ENCODE measurements around the gene PPP1R12B.
"Not testable (repeated sequence)": the region's sequence is repeated elsewhere in the genome, so short reads cannot be mapped to it uniquely, and the experiment has no call there.

PPP1R12B gene

DNA sequence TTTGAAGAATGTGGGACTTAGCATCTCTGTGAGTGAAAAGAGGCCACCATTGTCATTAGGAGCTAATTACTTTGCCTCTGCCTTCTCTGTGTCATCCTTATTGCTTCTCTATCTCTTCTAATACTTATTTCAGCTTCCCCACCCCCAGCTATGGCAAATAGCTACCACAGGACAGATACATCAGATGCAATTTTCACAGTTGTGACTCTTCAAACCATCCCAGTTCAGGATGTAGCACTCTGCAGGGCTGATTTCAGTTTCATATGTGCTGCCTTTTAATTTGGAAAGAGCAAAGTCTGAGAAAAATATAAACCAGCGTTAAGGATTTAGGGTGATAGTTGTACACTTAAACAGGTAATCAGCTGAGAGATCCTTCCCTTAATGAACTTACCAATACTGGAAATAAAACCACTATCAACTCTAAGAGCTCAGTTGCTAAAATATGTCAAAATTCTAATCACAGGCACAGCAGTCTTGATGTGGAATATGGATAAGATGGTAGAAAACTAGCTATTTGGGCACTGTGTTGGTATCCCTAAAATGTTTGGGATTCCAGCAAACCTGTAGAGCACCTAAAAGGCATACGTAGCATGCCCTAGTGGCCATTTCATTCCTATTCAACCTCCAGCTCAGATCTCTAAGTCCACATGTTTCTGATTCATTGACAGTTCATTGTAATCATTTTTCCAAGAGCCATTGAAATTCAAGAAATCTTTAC lies 213.4 kb downstream of the PPP1R12B start:
- DNase-seq, result no peak

DNA sequence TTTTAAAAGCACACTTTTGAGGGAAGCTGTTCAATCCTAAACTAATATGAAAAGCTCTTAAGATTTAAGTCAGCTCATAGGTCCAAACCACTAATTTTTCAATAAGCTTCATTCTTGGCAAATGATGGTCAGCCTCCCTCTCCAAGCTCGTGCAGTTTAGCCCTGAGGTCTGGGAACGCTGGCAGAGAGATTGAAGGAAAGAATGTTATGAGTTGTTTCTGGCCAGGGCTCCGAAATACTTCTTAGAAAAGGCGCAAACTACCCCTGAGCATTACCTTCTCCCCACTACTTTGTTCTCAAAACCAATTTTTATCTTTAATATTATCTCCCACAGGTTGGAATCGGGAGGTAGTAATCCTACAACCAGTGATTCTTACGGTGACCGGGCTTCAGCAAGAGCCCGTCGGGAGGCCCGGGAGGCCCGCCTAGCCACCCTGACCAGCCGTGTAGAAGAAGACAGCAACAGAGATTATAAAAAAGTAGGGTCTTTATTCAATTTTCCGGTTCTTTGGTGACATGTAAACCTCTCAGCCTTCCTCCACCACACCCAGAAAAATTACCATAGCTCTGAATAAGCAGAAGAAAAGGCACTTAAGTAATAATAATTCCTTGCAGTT lies 214.1 kb downstream of the PPP1R12B start:
- DNase-seq, result no peak

GRCh38 chr1:202563818-202564217 lies 215.3 kb downstream of the PPP1R12B start:
- DNase-seq, result no peak

DNA sequence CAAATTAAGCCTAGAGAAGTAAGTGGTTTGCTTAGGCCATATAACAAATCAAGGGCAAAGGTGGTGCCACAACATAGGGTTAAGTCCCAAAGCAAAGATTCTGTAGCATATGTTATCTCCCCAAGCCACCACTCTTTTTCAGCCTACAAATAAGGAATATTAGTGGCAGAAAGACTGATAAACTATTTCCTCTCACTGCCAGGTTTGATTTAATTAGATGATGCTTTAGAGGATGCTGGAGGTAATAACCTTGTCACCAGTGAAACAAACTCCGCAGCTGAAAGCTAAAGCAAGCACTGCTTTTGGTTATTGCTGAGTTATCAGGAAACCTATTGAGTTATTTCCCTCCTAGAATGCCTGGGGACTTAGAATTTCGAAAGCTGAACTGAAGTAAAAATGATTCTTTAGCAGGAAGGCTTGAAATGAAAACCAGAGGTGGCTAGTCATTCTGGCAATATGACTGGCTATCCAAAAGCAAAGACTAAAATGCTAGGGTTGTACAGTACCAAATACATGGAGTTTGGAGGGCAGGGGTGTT lies 216.5 kb downstream of the PPP1R12B start:
- DNase-seq, result no peak

GRCh38 chr1:202565890-202566602 lies 217.5 kb downstream of the PPP1R12B start:
- DNase-seq, result peak; percentile 46

- peak; percentile 90 for DNase-seq
Measured at GRCh38 chr1:202567738-202568137, 219.2 kb downstream of the PPP1R12B start.

GRCh38 chr1:202568410-202568809 lies 219.9 kb downstream of the PPP1R12B start:
- peak; percentile 37 for DNase-seq

GRCh38 chr1:202568826-202569225 lies 220.3 kb downstream of the PPP1R12B start:
- DNase-seq, result no peak

- DNase-seq, result peak; percentile 54
Measured at GRCh38 chr1:202569393-202570322, 221.2 kb downstream of the PPP1R12B start.

DNA sequence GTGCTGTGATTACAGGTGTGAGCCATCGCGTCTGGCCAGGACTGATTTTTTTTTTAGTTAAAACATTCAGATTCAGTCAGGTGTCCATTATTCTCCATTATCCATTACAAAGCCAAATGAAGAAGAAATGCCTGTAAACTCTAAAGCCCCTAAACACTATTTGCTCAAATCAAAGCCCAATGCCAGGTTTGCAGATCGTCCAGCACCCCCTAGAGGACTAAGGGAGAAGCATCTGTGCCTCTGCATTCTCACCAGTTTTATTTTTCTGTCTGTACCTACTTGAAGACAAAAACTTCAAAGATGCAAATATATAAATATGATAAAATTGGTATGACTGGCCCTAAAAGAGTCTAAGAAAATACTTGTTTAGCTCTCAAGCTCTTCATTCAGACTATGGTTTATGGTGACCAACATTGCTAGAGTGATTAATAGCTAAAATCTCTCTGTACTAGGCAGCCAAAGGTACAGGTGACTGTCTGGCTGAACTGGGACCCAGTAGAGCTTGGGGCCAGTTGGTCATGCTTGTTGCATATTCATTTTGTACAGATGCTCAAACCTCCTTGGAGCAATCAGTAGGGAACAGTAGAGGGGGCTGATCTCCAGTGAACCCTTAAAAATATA lies 223.3 kb downstream of the PPP1R12B start:
- DNase-seq, result peak; percentile 58

GRCh38 chr1:202572867-202573266 lies 224.4 kb downstream of the PPP1R12B start:
- DNase-seq, result no peak

DNA sequence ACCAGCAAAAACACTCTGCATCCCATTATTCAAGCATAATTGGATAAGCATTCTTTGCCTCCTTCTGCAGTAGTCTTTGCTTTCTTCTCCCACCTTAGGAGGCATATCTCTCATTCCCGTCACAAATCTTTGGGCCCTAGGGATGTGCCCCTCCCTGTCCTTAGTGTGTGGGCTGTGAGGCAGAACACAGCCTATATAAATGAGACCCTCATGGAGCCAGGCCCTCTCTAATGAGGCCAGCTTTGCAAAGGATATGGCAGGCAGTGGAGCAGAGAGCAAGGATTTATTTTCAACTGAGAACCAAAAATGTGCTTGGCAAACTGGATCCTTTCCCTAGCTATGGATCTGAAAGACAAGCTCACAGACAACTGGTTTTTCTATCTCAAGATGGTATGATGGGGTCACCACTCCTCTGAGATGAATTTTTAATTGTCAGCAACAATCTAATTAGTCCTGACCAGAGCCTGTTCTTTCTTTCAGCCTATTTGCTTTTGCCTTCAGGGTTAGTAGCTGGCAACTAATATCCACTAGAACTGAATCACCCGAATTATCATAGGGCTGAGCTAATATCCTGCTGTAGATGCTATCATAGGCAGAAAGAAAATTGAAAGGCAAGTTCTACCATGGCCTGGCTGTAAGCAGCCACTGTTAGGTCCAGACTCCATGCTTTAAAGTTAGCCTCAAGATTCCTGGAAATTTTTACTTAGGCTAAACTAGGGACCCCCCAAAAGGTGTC lies 227.6 kb downstream of the PPP1R12B start:
- DNase-seq, result peak; percentile 43

DNA sequence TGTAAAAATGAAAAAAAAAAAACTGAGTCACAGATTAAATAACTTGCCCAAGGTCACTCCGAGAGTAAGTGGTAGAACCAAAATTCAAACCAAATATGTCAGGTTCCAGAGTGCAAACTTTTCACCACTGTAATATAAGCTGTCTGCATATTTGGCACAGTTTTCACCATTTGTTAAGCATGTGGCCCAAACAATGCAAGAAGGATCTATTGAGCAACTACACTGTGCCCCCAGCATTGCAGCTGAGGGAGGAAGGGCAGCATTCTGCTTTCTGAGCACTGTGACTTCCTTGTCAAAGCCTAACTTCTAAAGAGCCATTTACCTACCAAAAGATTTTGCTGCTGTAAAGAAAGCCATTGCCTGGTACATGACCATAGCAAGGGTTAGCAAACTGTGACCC lies 228.3 kb downstream of the PPP1R12B start:
- DNase-seq, result peak; percentile 87

DNA sequence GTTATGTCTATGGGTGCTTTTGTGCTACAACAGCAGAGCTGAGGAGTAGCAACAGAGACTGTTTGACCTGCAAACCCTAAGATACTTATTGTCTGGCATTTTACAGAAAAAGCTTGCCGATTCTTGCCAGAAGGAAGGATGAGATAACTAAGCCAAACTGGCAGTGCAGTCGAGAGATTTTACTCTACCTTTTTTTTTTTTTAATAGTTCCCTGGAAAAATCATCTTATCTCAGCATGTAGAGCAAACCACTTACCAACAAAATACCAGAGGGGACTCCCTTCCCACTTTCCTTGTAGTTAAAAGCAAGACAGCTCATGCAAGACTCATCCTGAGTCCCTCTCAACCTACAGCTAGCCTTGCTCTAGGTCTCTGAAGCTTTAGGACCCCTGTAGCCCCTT lies 228.9 kb downstream of the PPP1R12B start:
- peak; percentile 64 for DNase-seq

GRCh38 chr1:202578001-202578504 lies 229.6 kb downstream of the PPP1R12B start:
- DNase-seq, result peak; percentile 90

- peak; percentile 57 for DNase-seq
Measured at GRCh38 chr1:202578565-202578964, 230.1 kb downstream of the PPP1R12B start.

DNA sequence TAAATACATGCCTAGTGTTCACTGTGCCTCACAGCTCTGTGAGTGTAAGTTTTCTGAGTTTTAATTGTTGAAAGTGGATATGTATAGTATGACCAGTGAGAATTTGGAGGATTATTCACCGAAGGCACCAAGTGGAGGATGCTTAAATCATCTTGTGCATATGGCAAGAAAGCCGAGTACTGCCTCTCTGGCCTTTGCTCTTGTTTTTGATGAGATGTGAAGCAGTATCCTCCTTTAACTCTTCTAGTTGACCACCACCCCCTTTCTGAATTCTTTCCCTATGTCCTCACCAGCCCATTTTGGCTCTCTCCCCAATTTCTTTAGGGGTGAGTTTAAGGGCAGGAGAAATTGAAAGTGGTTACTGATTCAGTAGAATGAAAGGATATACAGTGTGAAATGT lies 231.3 kb downstream of the PPP1R12B start:
- peak; percentile 95 for DNase-seq

DNA sequence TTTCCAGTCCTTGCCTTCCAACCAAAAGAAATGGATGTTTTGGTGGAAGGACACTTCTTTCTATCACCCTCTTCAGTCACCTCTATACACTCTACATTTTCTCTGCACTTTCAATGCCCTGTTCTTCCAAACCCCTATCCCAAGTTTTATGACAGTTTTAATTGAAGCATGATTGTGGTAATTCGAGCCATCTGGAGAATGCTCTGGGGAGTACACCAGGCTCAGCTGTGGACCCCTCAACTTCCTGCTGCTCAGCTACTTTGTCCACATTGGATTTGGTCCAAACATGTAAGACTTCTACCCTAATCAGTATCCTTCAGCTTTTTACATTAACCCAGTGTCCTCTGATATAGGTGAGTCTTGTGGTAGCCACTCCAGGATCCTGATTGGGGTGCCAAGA lies 232.1 kb downstream of the PPP1R12B start:
- DNase-seq, result peak; percentile 40

DNA sequence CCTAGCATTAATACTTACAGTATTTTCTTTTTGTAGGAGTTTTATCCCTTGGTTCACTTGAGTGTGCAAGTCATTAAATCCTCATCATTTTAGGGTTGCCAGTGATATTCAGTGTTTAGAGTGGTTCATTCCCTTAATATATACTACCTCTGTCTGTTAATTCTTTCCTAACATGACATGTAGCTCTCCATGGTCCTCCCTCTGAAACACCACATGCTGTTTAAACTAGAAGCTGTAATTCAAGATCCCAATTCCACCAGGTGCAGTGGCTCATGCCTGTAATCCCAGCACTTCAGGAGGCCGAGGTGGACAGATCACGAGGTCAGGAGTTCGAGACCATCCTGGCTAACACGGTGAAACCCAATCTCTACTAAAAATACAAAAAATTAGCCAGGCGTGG lies 233.9 kb downstream of the PPP1R12B start:
- not testable (repeated sequence) for DNase-seq

- DNase-seq, result no peak
Measured at GRCh38 chr1:202584707-202585589, 236.4 kb downstream of the PPP1R12B start.

All from fibroblast of skin of back (primary cell).